ENCODE data around the gene KIF1B. TPM values are rescaled to one million over a fixed set of nuclear protein-coding genes. Genes with fewer than 3 reads are reported as not detected.

KIF1B gene
- total RNA-seq, 1 donor from 2014 or later, result 113 TPM

GRCh38 chr1:10326251-10326650 lies 115.9 kb downstream of the KIF1B start:
- peaks cover 19% of the 10 kb centered on the region for H3K36me3 Mint-ChIP-seq (ENCODE audit: low read depth)
- H3K4me1 Mint-ChIP-seq, result no peaks in the 10 kb centered on the region
- TF ChIP-seq CTCF (conservative IDR thresholded peaks at IDR 0.05), result no peak
- H3K9me3 Mint-ChIP-seq, result no peaks in the 10 kb centered on the region
- H3K4me3 Mint-ChIP-seq, result no peak overlapping the region
- no peak overlapping the region for H3K27ac Mint-ChIP-seq (ENCODE audit: unreplicated experiment)
- no peak for DNase-seq (ENCODE audit: low read depth, low spot score)
- H3K27me3 Mint-ChIP-seq (ENCODE audit: low read depth), result no peaks in the 10 kb centered on the region

GRCh38 chr1:10328180-10328963 lies 118.0 kb downstream of the KIF1B start:
- Mint-ChIP-seq H3K36me3 (ENCODE audit: low read depth) (peaks cover 15% of the 10 kb centered on the region), H3K27ac (ENCODE audit: unreplicated experiment) (no peak overlapping the region), H3K9me3 (no peaks in the 10 kb centered on the region), H3K4me1 (no peaks in the 10 kb centered on the region), H3K4me3 (no peak overlapping the region), H3K27me3 (ENCODE audit: low read depth) (no peaks in the 10 kb centered on the region)
- no peak for TF ChIP-seq CTCF (conservative IDR thresholded peaks at IDR 0.05)
- DNase-seq (ENCODE audit: low read depth, low spot score), result no peak

GRCh38 chr1:10337436-10337835 lies 127.1 kb downstream of the KIF1B start:
- peaks cover 12% of the 10 kb centered on the region for H3K36me3 Mint-ChIP-seq (ENCODE audit: low read depth)
- no peak for DNase-seq (ENCODE audit: low read depth, low spot score)
- H3K4me1 Mint-ChIP-seq, result peaks cover 10% of the 10 kb centered on the region
- peak overlapping the region; percentile 32 for H3K27ac Mint-ChIP-seq (ENCODE audit: unreplicated experiment)
- no peak for TF ChIP-seq CTCF (conservative IDR thresholded peaks at IDR 0.05)
- H3K9me3 Mint-ChIP-seq, result no peaks in the 10 kb centered on the region
- no peak overlapping the region for H3K4me3 Mint-ChIP-seq
- H3K27me3 Mint-ChIP-seq (ENCODE audit: low read depth), result no peaks in the 10 kb centered on the region

GRCh38 chr1:10338047-10338446 lies 127.7 kb downstream of the KIF1B start:
- Mint-ChIP-seq H3K4me1 (peaks cover 10% of the 10 kb centered on the region), H3K9me3 (no peaks in the 10 kb centered on the region), H3K27ac (ENCODE audit: unreplicated experiment) (no peak overlapping the region), H3K36me3 (ENCODE audit: low read depth) (peaks cover 12% of the 10 kb centered on the region), H3K4me3 (no peak overlapping the region), H3K27me3 (ENCODE audit: low read depth) (no peaks in the 10 kb centered on the region)
- DNase-seq (ENCODE audit: low read depth, low spot score), result peak; percentile 48
- peak; percentile 70 for TF ChIP-seq CTCF (conservative IDR thresholded peaks at IDR 0.05)

- Mint-ChIP-seq H3K4me1 (peaks cover 10% of the 10 kb centered on the region), H3K9me3 (no peaks in the 10 kb centered on the region), H3K27ac (ENCODE audit: unreplicated experiment) (no peak overlapping the region), H3K4me3 (no peak overlapping the region), H3K27me3 (ENCODE audit: low read depth) (no peaks in the 10 kb centered on the region), H3K36me3 (ENCODE audit: low read depth) (peaks cover 12% of the 10 kb centered on the region)
- DNase-seq (ENCODE audit: low read depth, low spot score), result no peak
- TF ChIP-seq CTCF (conservative IDR thresholded peaks at IDR 0.05), result no peak
Measured at GRCh38 chr1:10338611-10339010, 128.2 kb downstream of the KIF1B start.

Data from neural crest cell (in vitro differentiated cells).